ENCODE results near the gene CACYBP. TPM values are rescaled to one million over a fixed set of nuclear protein-coding genes. Genes with fewer than 3 reads are reported as not detected.

Gene CACYBP
- total and polyA plus RNA-seq, 2 of the 8 experiments (the other 6 are each of a cell fraction or from before 2014, with no cell fraction given): 28.3 to 247 TPM

DNA sequence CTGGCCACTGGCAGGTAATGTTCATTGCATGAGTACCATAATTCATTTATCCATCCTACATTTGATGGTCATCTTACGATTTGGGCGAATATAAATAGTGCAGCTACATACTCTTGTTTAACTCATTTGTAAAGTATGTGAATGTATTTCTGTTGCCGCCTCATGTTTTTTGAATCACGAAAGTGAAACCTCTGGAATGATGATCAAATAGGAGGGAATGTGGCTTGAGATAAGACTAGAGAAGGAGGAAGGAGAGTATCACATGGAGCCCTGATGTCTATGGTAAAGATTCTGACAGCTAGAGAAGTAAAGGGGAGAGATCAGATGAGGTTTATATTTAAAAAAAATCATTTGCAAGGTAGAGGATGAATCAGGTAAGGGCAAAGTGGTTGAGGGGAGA is 15.5 kb downstream of the CACYBP start:
- H3K4me2 ChIP-seq (ENCODE audit: insufficient read depth in 1 of 2, low read depth in 2 of 2, low read length in 2 of 2): no peak overlapping the region
- DNase-seq (ENCODE audit: low read depth in 1 of 2, low spot score in 2 of 2): no peak

More for the DNA sequence above, 15.5 kb downstream of the CACYBP start:
- no peak overlapping the region for H2BK12ac ChIP-seq (ENCODE audit: low read depth, low read length)
- no peak overlapping the region for H4K5ac ChIP-seq (ENCODE audit: insufficient read length, low read depth, low read length)
- H3K23ac ChIP-seq (ENCODE audit: insufficient read length): no peak overlapping the region
- H3K27me3 ChIP-seq (replicated peaks in 1 of 4; ENCODE audit: control insufficient read depth in 3 of 4, extremely low read depth in 1 of 4, insufficient read depth in 3 of 4, low read length in 3 of 4): no peaks in the 10 kb centered on the region
- no peak for FAIRE-seq
- no peak overlapping the region for H3K27ac ChIP-seq (ENCODE audit: low read depth, low read length)
- no peak overlapping the region for H3K14ac ChIP-seq (ENCODE audit: insufficient read length)
- H3K23me2 ChIP-seq (ENCODE audit: low read depth, low read length): no peaks in the 10 kb centered on the region; the same call in 1 of the 2 replicates
- no peak overlapping the region for H2BK120ac ChIP-seq (replicated peaks; ENCODE audit: low read depth, low read length)
- H3K36me3 ChIP-seq (ENCODE audit: control insufficient read depth in 2 of 4, insufficient read depth in 4 of 4, low read length in 3 of 4): peaks cover 1 to 63% (median 31%) of the 10 kb centered on the region in 4 experiments
- no peak overlapping the region for H3K56ac ChIP-seq (replicated peaks; ENCODE audit: insufficient read length, low read depth, low read length)
- no peaks in the 10 kb centered on the region; the same call in 1 of the 2 replicates for H3K79me1 ChIP-seq (ENCODE audit: low read depth, low read length)
- no peak overlapping the region for H2BK20ac ChIP-seq (ENCODE audit: low read length)
- TF ChIP-seq TEAD4 (IDR thresholded peaks at IDR 0.05; ENCODE audit: low read depth, low read length): no peak
- TF ChIP-seq, protein P1, sequence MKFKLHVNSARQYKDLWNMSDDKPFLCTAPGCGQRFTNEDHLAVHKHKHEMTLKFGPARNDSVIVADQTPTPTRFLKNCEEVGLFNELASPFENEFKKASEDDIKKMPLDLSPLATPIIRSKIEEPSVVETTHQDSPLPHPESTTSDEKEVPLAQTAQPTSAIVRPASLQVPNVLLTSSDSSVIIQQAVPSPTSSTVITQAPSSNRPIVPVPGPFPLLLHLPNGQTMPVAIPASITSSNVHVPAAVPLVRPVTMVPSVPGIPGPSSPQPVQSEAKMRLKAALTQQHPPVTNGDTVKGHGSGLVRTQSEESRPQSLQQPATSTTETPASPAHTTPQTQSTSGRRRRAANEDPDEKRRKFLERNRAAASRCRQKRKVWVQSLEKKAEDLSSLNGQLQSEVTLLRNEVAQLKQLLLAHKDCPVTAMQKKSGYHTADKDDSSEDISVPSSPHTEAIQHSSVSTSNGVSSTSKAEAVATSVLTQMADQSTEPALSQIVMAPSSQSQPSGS (IDR thresholded peaks at IDR 0.05; ENCODE audit: low read length): no peak
- TF ChIP-seq, protein P2, sequence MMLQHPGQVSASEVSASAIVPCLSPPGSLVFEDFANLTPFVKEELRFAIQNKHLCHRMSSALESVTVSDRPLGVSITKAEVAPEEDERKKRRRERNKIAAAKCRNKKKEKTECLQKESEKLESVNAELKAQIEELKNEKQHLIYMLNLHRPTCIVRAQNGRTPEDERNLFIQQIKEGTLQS (IDR thresholded peaks at IDR 0.05; ENCODE audit: insufficient read depth, low read depth, low read length): no peak
- no peak for TF ChIP-seq KDM4A (IDR thresholded peaks at IDR 0.05; ENCODE audit: low read depth, low read length, severe bottlenecking)
- TF ChIP-seq EZH2 (IDR thresholded peaks at IDR 0.05; ENCODE audit: low read depth, low read length, severe bottlenecking): no peak
- TF ChIP-seq, protein P3, sequence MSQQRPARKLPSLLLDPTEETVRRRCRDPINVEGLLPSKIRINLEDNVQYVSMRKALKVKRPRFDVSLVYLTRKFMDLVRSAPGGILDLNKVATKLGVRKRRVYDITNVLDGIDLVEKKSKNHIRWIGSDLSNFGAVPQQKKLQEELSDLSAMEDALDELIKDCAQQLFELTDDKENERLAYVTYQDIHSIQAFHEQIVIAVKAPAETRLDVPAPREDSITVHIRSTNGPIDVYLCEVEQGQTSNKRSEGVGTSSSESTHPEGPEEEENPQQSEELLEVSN (IDR thresholded peaks at IDR 0.05): no peak
- TF ChIP-seq GTF2F1 (IDR thresholded peaks at IDR 0.05; ENCODE audit: borderline replicate concordance, low read depth, low read length): no peak
- TF ChIP-seq POLR2A (IDR thresholded peaks at IDR 0.05; ENCODE audit: control extremely low read depth in 1 of 2, low read depth in 2 of 2, low read length in 2 of 2): no peak
- TF ChIP-seq, protein P4, sequence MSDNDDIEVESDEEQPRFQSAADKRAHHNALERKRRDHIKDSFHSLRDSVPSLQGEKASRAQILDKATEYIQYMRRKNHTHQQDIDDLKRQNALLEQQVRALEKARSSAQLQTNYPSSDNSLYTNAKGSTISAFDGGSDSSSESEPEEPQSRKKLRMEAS (IDR thresholded peaks at IDR 0.05): no peak
- no peak overlapping the region for H3K9ac ChIP-seq (replicated peaks in 1 of 4; ENCODE audit: extremely low read depth in 1 of 4, low read depth in 3 of 4, low read length in 3 of 4)
- no peaks in the 10 kb centered on the region for H3K4me1 ChIP-seq (replicated peaks in 1 of 4; ENCODE audit: control insufficient read depth in 3 of 4, insufficient read depth in 4 of 4, low read length in 3 of 4)
- H2BK5ac ChIP-seq (ENCODE audit: low read depth, low read length): no peak overlapping the region
- CTCF ChIA-PET (ENCODE audit: partially characterized antibody): interaction anchor here (1.1 to 1.7 kb wide), 3 partner anchors 8 to 14 kb away, joined by 3 to 5 read pairs (median 3); partner anchors contain the start of gene MRPS14
- POLR2A ChIA-PET (ENCODE audit: partially characterized antibody): interaction anchor here (0.8 to 7.5 kb wide), 4 partner anchors 8 to 16 kb away, joined by 3 to 49 read pairs (median 6); partner anchors contain the start of genes CACYBP and MRPS14
- H2BK15ac ChIP-seq (ENCODE audit: low read length): no peak overlapping the region
- no peak overlapping the region for H2AK5ac ChIP-seq (ENCODE audit: low read depth, low read length)
- no peak overlapping the region for H3K4ac ChIP-seq (replicated peaks; ENCODE audit: insufficient read length, low read depth, low read length)
- no peak overlapping the region for H4K8ac ChIP-seq (ENCODE audit: extremely low read depth, insufficient read depth, low read length)
- 81% methylated on average over 4 of the region's 4 CpGs; no CpG with 5 or more reads in 1 of the 2 experiments for WGBS, 2 experiments (ENCODE audit: extremely low coverage in 1 of 2, insufficient coverage in 1 of 2, insufficient read length in 1 of 2, insufficient replicate concordance in 2 of 2, low coverage in 1 of 2, low lambda C conversion rate in 2 of 2, missing lambda C conversion rate in 1 of 2)
- no peak overlapping the region for H3K4me3 ChIP-seq (ENCODE audit: extremely low read depth in 1 of 4, insufficient read depth in 2 of 4, low read depth in 3 of 4, low read length in 4 of 4)
- no peak overlapping the region for H2AFZ ChIP-seq (ENCODE audit: low read length)
- H3K9me3 ChIP-seq (ENCODE audit: insufficient read depth in 2 of 2, low read depth in 1 of 2, low read length in 1 of 2): no peaks in the 10 kb centered on the region
- 0 out of 4 replicates have a peak, but pooled peaks cover 0 to 3% of the 10 kb centered on the region in 2 experiments for H3K79me2 ChIP-seq (ENCODE audit: control insufficient read depth in 1 of 2, insufficient read depth in 2 of 2, low read length in 2 of 2)
- H4K91ac ChIP-seq (replicated peaks; ENCODE audit: insufficient read length, low read length): no peak overlapping the region
- no peak overlapping the region for H3K18ac ChIP-seq (ENCODE audit: extremely low read depth, low read length)
- H4K20me1 ChIP-seq (replicated peaks in 1 of 2; ENCODE audit: control insufficient read depth in 1 of 2, insufficient read depth in 2 of 2, low read length in 2 of 2): peaks cover 0 to 5% of the 10 kb centered on the region in 2 experiments
